NCI-H1105 (cell line): ENCODE data around the gene CTBP1.
"Not testable (repeated sequence)": the region's sequence is repeated elsewhere in the genome, so short reads cannot be mapped to it uniquely, and the experiment has no call there.

ENCODE experiments used
- DNase-seq: peaks from one replicate; lab custom pipeline; 2025; lab: John Stamatoyannopoulos, UW

CTBP1 gene

GRCh38 chr4:1237981-1238675 is 10.8 kb downstream of the CTBP1 start:
- DNase-seq: no peak

- DNase-seq: not testable (repeated sequence)
Observed at GRCh38 chr4:1237261-1237660, 11.7 kb downstream of the CTBP1 start.

GRCh38 chr4:1236836-1237235 is 12.1 kb downstream of the CTBP1 start:
- not testable (repeated sequence) for DNase-seq

GRCh38 chr4:1236103-1236641 is 12.8 kb downstream of the CTBP1 start:
- DNase-seq: no peak

GRCh38 chr4:1235381-1236102 is 13.4 kb downstream of the CTBP1 start:
- DNase-seq: no peak

- no peak for DNase-seq
Observed at GRCh38 chr4:1234811-1235292, 14.1 kb downstream of the CTBP1 start.

GRCh38 chr4:1234309-1234695 is 14.6 kb downstream of the CTBP1 start:
- no peak for DNase-seq

- DNase-seq: no peak
Observed at GRCh38 chr4:1233641-1234308, 15.2 kb downstream of the CTBP1 start.

- DNase-seq: no peak
Observed at GRCh38 chr4:1232661-1233621, 16.0 kb downstream of the CTBP1 start.

GRCh38 chr4:1231637-1232360 is 17.1 kb downstream of the CTBP1 start:
- no peak for DNase-seq

- no peak for DNase-seq
Observed at GRCh38 chr4:1230971-1231636, 17.8 kb downstream of the CTBP1 start.

GRCh38 chr4:1230316-1230715 is 18.6 kb downstream of the CTBP1 start:
- no peak for DNase-seq

GRCh38 chr4:1229117-1229849 is 19.6 kb downstream of the CTBP1 start:
- DNase-seq: no peak

GRCh38 chr4:1227816-1228215 is 21.1 kb downstream of the CTBP1 start:
- DNase-seq: no peak

- DNase-seq: no peak
Observed at GRCh38 chr4:1226598-1226997, 22.3 kb downstream of the CTBP1 start.

GRCh38 chr4:1226144-1226481 is 22.8 kb downstream of the CTBP1 start:
- no peak for DNase-seq

GRCh38 chr4:1225272-1226143 is 23.4 kb downstream of the CTBP1 start:
- DNase-seq: no peak
